BE2C (cell line): ENCODE data around the gene METTL25.

Source experiments
- DNase-seq: peaks from one replicate; pipeline ENCODE4 v3.0.0-alpha.2; 2020
- H3K27me3 ChIP-seq: fragments of 250-450 bp; sonication (Bioruptor Pico); 2 replicates; pipeline ENCODE4 v1.5.1; 2020; ENCODE audit warnings: mild to moderate bottlenecking
- H3K36me3 ChIP-seq: fragments of 250-450 bp; sonication (Bioruptor Pico); 2 replicates; pipeline ENCODE4 v1.5.1; 2020; ENCODE audit warnings: mild to moderate bottlenecking
- H3K4me1 ChIP-seq: fragments of 250-450 bp; sonication (Bioruptor Pico); 2 replicates; pipeline ENCODE4 v1.5.1; 2020
- H3K4me3 ChIP-seq: 2 replicates; pipeline ENCODE4 v1.5.1; 2011; ENCODE audit warnings: low read depth, low read length
- H3K9me3 ChIP-seq: fragments of 250-450 bp; sonication (Bioruptor Pico); 2 replicates; pipeline ENCODE4 v1.5.1; 2020
- CTCF ChIP-seq: IDR thresholded peaks from 2 replicates; pipeline ENCODE4 v1.5.1; 2012; ENCODE audit warnings: mild to moderate bottlenecking, low read depth, low read length

The METTL25 gene

DNA sequence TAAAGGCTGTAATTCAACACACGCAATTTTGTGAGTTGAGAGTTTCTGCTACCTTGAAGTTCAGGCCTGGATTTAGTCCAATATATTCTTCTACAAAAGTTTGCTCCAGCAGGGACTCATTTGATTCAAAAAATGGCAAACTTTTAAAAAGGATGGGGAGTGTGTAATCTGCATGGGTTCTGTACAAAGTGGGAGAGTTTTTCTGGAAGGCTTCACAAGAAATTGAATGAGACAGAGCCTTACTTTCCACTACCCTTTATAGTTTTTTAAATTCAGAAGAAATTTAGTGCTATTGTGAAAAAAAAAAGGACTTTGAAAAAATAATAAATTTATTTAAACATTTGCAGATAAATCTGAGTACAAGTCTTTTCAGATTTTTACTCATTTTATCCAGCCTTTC is 116.9 kb downstream of the METTL25 start:
- Histone ChIP-seq H3K4me1 (no peaks in the 10 kb centered on the region), H3K9me3 (no peaks in the 10 kb centered on the region), H3K36me3 (no peaks in the 10 kb centered on the region), H3K4me3 (no peak overlapping the region), H3K27me3 (no peaks in the 10 kb centered on the region)
- no peak for TF ChIP-seq CTCF
- DNase-seq: no peak

DNA sequence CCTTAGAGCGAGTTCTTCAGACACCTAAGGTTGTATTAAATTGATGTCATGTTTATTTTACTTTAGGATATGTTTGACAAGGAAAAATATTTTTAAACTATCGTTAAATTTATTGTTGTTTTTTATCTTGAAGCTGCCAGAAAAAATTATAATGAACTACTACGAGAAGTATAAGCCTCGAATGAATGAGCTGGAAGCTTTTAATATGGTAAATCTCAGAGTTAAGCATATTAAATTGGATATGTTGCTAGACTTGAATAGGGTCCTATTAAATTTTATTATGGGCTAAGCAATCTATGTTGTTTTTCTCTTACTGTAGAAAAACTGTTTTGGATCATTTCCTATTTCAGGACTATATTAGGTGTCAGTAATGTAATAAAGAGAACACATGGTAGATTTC is 118.2 kb downstream of the METTL25 start:
- no peak overlapping the region for H3K4me3 ChIP-seq
- H3K9me3 ChIP-seq: no peaks in the 10 kb centered on the region
- H3K36me3 ChIP-seq: no peaks in the 10 kb centered on the region
- H3K4me1 ChIP-seq: no peaks in the 10 kb centered on the region
- no peak for DNase-seq
- no peak for TF ChIP-seq CTCF
- no peaks in the 10 kb centered on the region for H3K27me3 ChIP-seq

GRCh38 chr12:82479511-82479910 is 121.2 kb downstream of the METTL25 start:
- Histone ChIP-seq H3K4me3 (no peak overlapping the region), H3K9me3 (no peaks in the 10 kb centered on the region), H3K36me3 (no peaks in the 10 kb centered on the region), H3K4me1 (no peaks in the 10 kb centered on the region), H3K27me3 (no peaks in the 10 kb centered on the region)
- no peak for TF ChIP-seq CTCF
- no peak for DNase-seq

GRCh38 chr12:82480606-82481005 is 122.3 kb downstream of the METTL25 start:
- no peak overlapping the region for H3K4me3 ChIP-seq
- no peaks in the 10 kb centered on the region for H3K4me1 ChIP-seq
- H3K36me3 ChIP-seq: no peaks in the 10 kb centered on the region
- H3K27me3 ChIP-seq: no peaks in the 10 kb centered on the region
- no peak for DNase-seq
- no peak for TF ChIP-seq CTCF
- H3K9me3 ChIP-seq: no peaks in the 10 kb centered on the region

- H3K27me3 ChIP-seq: no peaks in the 10 kb centered on the region
- TF ChIP-seq CTCF: no peak
- DNase-seq: no peak
- H3K9me3 ChIP-seq: no peaks in the 10 kb centered on the region
- H3K4me3 ChIP-seq: no peak overlapping the region
- H3K4me1 ChIP-seq: no peaks in the 10 kb centered on the region
- no peaks in the 10 kb centered on the region for H3K36me3 ChIP-seq
Measured at GRCh38 chr12:82481954-82482353, 123.6 kb downstream of the METTL25 start.

DNA sequence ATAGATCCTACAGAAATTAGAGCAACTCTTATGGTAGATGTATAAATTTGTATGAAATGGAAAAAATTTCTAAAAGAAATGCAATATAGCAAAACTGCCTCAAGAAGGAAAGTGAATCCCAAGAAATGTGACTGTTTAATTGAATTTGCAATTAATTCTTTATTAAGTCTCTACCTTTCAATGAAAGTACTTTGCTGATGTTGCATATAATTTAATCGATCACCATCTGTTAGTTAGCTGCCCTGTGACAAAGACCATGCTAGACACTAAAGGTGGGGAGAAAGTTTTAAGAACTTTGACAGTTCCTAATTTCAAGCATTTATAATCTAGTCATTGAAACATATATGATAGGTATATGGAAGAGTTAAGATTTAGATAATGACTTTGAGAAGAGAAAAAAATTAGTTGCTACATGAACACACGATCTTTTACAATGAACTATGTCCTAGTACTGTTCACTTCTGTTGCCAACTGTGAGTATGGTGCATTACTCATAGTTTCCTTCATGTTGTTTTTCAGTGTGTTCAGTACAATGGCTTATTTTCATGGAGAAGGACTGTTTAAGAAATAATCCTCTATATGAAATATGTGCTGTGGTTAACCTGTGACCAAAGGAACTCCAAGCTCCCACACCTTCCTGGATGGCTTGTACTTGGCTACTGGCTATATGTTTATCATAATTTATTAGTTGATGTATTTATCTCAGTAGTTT is 128.4 kb downstream of the METTL25 start:
- H3K9me3 ChIP-seq: no peaks in the 10 kb centered on the region
- no peaks in the 10 kb centered on the region for H3K27me3 ChIP-seq
- no peak for DNase-seq
- H3K4me1 ChIP-seq: no peaks in the 10 kb centered on the region
- no peak overlapping the region for H3K4me3 ChIP-seq
- TF ChIP-seq CTCF: no peak
- no peaks in the 10 kb centered on the region for H3K36me3 ChIP-seq
